ENCODE data around the gene RGS7BP. TPM values are rescaled to one million over a fixed set of nuclear protein-coding genes. Genes with fewer than 3 reads are reported as not detected.

RGS7BP gene
- total RNA-seq, 1 experiment from 2014 or later, result 0.33 TPM

GRCh38 chr5:64612344-64612961 is 106.6 kb downstream of the RGS7BP start:
- H4K8ac ChIP-seq (replicated peaks; ENCODE audit: insufficient read length, low read depth, low read length), result no peak overlapping the region
- no peaks in the 10 kb centered on the region for H3K79me2 ChIP-seq (ENCODE audit: insufficient read depth, low read length)
- DNase-seq, result peak; percentile 36
- Mint-ChIP-seq H3K27me3 (ENCODE audit: low read depth) (no peaks in the 10 kb centered on the region), H3K4me3 (no peak overlapping the region), H3K4me1 (peaks cover 0 to 2% of the 10 kb centered on the region in 2 experiments; a peak in 3 of 4 replicates), H3K27ac (no peak overlapping the region), H3K36me3 (ENCODE audit: insufficient read depth in 1 of 3, low read depth in 3 of 3) (no peaks in the 10 kb centered on the region), H3K9me3 (no peaks in the 10 kb centered on the region)
- H3K79me1 ChIP-seq (ENCODE audit: insufficient read depth, low read depth, low read length, poor library complexity, severe bottlenecking), result no peaks in the 10 kb centered on the region
- no peak overlapping the region for H3K56ac ChIP-seq (ENCODE audit: insufficient read length, low read depth, low read length)
- H2BK120ac ChIP-seq (ENCODE audit: low read depth, low read length, poor library complexity, severe bottlenecking), result no peak overlapping the region
- H2BK12ac ChIP-seq (ENCODE audit: insufficient read length, low read depth, low read length), result no peak overlapping the region
- no peaks in the 10 kb centered on the region; the same call in 1 of the 2 replicates for H3K4me1 ChIP-seq (ENCODE audit: insufficient read depth, low read length)
- H3K27ac ChIP-seq (ENCODE audit: insufficient read length, low read depth, low read length), result no peak overlapping the region
- no peak overlapping the region for H2AK5ac ChIP-seq (ENCODE audit: insufficient read length, low read length)
- WGBS (ENCODE audit: extremely low coverage, insufficient read length, low lambda C conversion rate), result no CpG with 5 or more reads among the region's 5 CpGs
- no peaks in the 10 kb centered on the region for H3K23me2 ChIP-seq (ENCODE audit: insufficient read length, low read depth, low read length, poor library complexity, severe bottlenecking)
- no peaks in the 10 kb centered on the region for H4K20me1 ChIP-seq (ENCODE audit: control insufficient read depth, insufficient read depth, insufficient read length)
- H3K27me3 ChIP-seq (ENCODE audit: insufficient read depth, low read length), result no peaks in the 10 kb centered on the region
- no peak overlapping the region for H2BK5ac ChIP-seq (ENCODE audit: insufficient read length, low read length)
- H3K9ac ChIP-seq (ENCODE audit: extremely low read depth, insufficient read length, low read length), result no peak overlapping the region
- H3K9me3 ChIP-seq (ENCODE audit: control insufficient read depth, low read depth, low read length), result no peaks in the 10 kb centered on the region
- H2BK15ac ChIP-seq (ENCODE audit: low read depth, low read length), result no peak overlapping the region
- H2BK20ac ChIP-seq (ENCODE audit: low read depth, low read length, poor library complexity, severe bottlenecking), result no peak overlapping the region
- H3K4me2 ChIP-seq (ENCODE audit: insufficient read depth, insufficient read length, low read length), result no peak overlapping the region
- no peak overlapping the region for H4K5ac ChIP-seq (ENCODE audit: insufficient read length, low read depth, low read length)
- H3K4ac ChIP-seq (ENCODE audit: low read depth, low read length), result no peak overlapping the region
- peak; percentile 90 for TF ChIP-seq CTCF (conservative IDR thresholded peaks at IDR 0.05)
- H3K14ac ChIP-seq (ENCODE audit: insufficient read depth, low read length), result no peak overlapping the region
- H3K18ac ChIP-seq (ENCODE audit: insufficient read length, low read depth, low read length), result no peak overlapping the region
- no peak overlapping the region for H4K91ac ChIP-seq (ENCODE audit: insufficient read length, low read depth, low read length)
- no peak overlapping the region for H3K23ac ChIP-seq (ENCODE audit: insufficient read length, low read depth, low read length)
- H2AFZ ChIP-seq (ENCODE audit: low read length), result peak overlapping the region; percentile 78
- H3T11ph ChIP-seq (ENCODE audit: low read length), result no peak overlapping the region

Measured in H9 (cell line).